CD4-positive, alpha-beta memory T cell (primary cell): ENCODE data around the gene MED9. TPM values are rescaled to one million over a fixed set of nuclear protein-coding genes. Genes with fewer than 3 reads are reported as not detected.
"Not testable (repeated sequence)": the region's sequence is repeated elsewhere in the genome, so short reads cannot be mapped to it uniquely, and the experiment has no call there.

Source experiments
- CTCF ChIA-PET: fragments of 350-600 bp; sonication (Branson Sonifier 250); formaldehyde crosslinking; loops from one replicate; lab custom pipeline; 2021; ENCODE audit warnings: inconsistent platforms; ENCODE audit not compliant: partially characterized antibody; lab: Charles Lee
- POLR2A ChIA-PET: fragments of 350-600 bp; sonication (Branson Sonifier 250); formaldehyde crosslinking; loops from one replicate; lab custom pipeline; 2021; ENCODE audit not compliant: partially characterized antibody; lab: Charles Lee
- DNase-seq, 5 donors: peaks; one replicate each; pipeline versions ENCODE4 v3.0.0 to v3.0.0-alpha.2; 2020 to 2022; ENCODE audit warnings: mixed read lengths in 1 of 5
- H3K27ac ChIP-seq: one replicate; pipeline ENCODE4 v1.7.0; 2013; ENCODE audit warnings: low read depth, low read length
- H3K27me3 ChIP-seq: 2 replicates; pipeline ENCODE4 v1.7.0; 2013; ENCODE audit warnings: mild to moderate bottlenecking, low read length, moderate library complexity; ENCODE audit not compliant: insufficient read depth
- H3K36me3 ChIP-seq: 2 replicates; pipeline ENCODE4 v1.7.0; 2013; ENCODE audit warnings: mild to moderate bottlenecking, low read length, moderate library complexity; ENCODE audit not compliant: insufficient read depth
- H3K4me1 ChIP-seq: 2 replicates; pipeline ENCODE4 v1.7.0; 2013; ENCODE audit warnings: mild to moderate bottlenecking, low read length, moderate library complexity; ENCODE audit not compliant: insufficient read depth
- H3K4me3 ChIP-seq, 2 donors: one replicate each; pipeline ENCODE4 v1.7.0; 2013; ENCODE audit warnings: low read length in 2 of 2, mild to moderate bottlenecking in 1 of 2
- H3K9me3 ChIP-seq, 2 donors: one replicate each; pipeline ENCODE4 v1.7.0; 2013; ENCODE audit warnings: low read length in 2 of 2, control low read depth in 1 of 2; ENCODE audit not compliant: control insufficient read depth in 1 of 2
- H3K27ac Mint-ChIP-seq, 7 donors: one replicate each; pipeline ENCODE4 v1.8.0; 2020 to 2021; ENCODE audit warnings: mixed read lengths in 7 of 7, mild to moderate bottlenecking in 6 of 7, inconsistent platforms in 3 of 7, moderate library complexity in 3 of 7
- H3K27me3 Mint-ChIP-seq, 2 donors: one replicate each; pipeline ENCODE4 v1.8.0; 2020 to 2021; ENCODE audit warnings: mixed read lengths in 2 of 2
- H3K36me3 Mint-ChIP-seq, 2 donors: one replicate each; pipeline ENCODE4 v1.8.0; 2020 to 2021; ENCODE audit warnings: mixed read lengths in 2 of 2, inconsistent platforms in 1 of 2, mild to moderate bottlenecking in 1 of 2
- H3K4me1 Mint-ChIP-seq, 4 donors: one replicate each; pipeline ENCODE4 v1.8.0; 2020 to 2021; ENCODE audit warnings: mixed read lengths in 4 of 4, mild to moderate bottlenecking in 1 of 4
- H3K4me3 Mint-ChIP-seq, 8 donors: one replicate each; pipeline ENCODE4 v1.8.0; 2020 to 2021; ENCODE audit warnings: mixed read lengths in 8 of 8, mild to moderate bottlenecking in 7 of 8, moderate library complexity in 6 of 8, inconsistent platforms in 3 of 8
- H3K9me3 Mint-ChIP-seq, 8 donors: one replicate each; pipeline ENCODE4 v1.8.0; 2020 to 2021; ENCODE audit warnings: mixed read lengths in 8 of 8, mild to moderate bottlenecking in 5 of 8, inconsistent platforms in 3 of 8, moderate library complexity in 1 of 8
- intact Hi-C: fragments of 100-400 bp; cut with micrococcal nuclease; formaldehyde crosslinking; loops from one replicate; pipeline ENCODE4 v1.15.1; 2023
- polyA plus RNA-seq, 2 donors: library from polyadenylated mRNA; unstranded; fragments of 300-500 nt; fragmentation: Illumina TruSeq; gene quantifications; one replicate each; pipeline ENCODE4 v1.2.3, GENCODE V29; 2021
- total RNA-seq, 2 experiments: library from RNA; stranded (reverse); gene quantifications; one replicate each; pipeline ENCODE4 v1.2.3, GENCODE V29; 2021

MED9 gene
- total and polyA plus RNA-seq, 4 experiments from 2014 or later = 9.3 to 18.9 (median 16.9) TPM

DNA sequence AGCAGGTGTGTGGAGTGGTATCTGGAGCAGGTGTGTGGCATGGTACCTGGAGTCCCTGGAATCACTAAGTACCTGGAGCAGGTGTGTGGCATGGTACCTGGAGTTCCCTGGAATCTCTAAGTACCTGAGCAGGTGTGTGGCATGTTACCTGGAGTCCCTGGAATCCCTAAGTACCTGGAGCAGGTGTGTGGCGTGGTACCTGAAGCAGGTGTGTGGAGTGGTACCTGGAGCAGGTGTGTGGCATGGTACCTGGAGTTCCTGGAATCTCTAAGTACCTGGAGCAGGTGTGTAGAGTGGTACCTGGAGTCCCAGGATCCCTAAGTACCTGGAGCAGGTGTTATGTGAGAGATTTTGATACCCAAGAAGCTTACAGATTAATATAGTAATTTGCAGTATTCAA is 22.1 kb upstream of the MED9 start:
- H3K4me3 Mint-ChIP-seq, H3K4me3 ChIP-seq, H3K27me3 ChIP-seq, DNase-seq, H3K36me3 Mint-ChIP-seq, POLR2A ChIA-PET, intact Hi-C loops, H3K36me3 ChIP-seq, H3K27me3 Mint-ChIP-seq, H3K4me1 Mint-ChIP-seq, H3K4me1 ChIP-seq, H3K9me3 Mint-ChIP-seq, H3K27ac ChIP-seq, CTCF ChIA-PET, H3K27ac Mint-ChIP-seq, H3K9me3 ChIP-seq: not testable (repeated sequence)

GRCh38 chr17:17455173-17455572 is 21.6 kb upstream of the MED9 start:
- H3K4me1 Mint-ChIP-seq = peaks cover 0 to 3% (median 1%) of the 10 kb centered on the region in 4 donors
- no peak overlapping the region for H3K27ac Mint-ChIP-seq
- POLR2A ChIA-PET = no interaction called here

DNA sequence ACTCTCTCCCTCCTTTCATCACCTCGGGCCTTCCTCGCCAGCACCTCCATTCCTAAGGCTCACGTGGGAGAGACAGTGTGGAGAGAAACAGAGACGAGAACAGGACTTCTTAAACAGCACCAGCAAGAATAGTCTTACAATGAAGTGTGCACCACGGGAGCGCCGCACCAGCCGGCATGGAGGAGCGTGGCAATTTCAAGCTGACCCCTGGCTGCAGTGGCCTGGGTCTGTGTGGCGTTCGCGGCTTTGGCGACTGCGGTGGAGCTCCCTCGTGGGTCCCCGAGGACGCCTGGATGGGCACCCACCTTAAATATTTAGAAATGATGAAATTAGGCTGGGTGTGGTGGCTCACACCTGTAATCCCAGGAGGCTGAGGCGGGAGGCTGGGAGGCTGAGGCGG is 20.5 kb upstream of the MED9 start:
- CTCF ChIA-PET = no interaction called here
- Histone ChIP-seq H3K36me3 (no peaks in the 10 kb centered on the region), H3K27me3 (no peaks in the 10 kb centered on the region), H3K4me1 (no peaks in the 10 kb centered on the region), H3K9me3 (no peaks in the 10 kb centered on the region), H3K4me3 (no peak overlapping the region), H3K27ac (no peak overlapping the region)
- peaks cover 0 to 5% (median 2%) of the 10 kb centered on the region in 8 donors for H3K9me3 Mint-ChIP-seq
- no peak for DNase-seq
- POLR2A ChIA-PET = no interaction called here
- peaks cover 1 to 5% of the 10 kb centered on the region in 2 donors for H3K27me3 Mint-ChIP-seq
- intact Hi-C loops = no loop called here
- peaks cover 0 to 4% (median 1%) of the 10 kb centered on the region in 4 donors for H3K4me1 Mint-ChIP-seq
- peaks cover 0 to 3% of the 10 kb centered on the region in 2 donors for H3K36me3 Mint-ChIP-seq
- no peak overlapping the region for H3K4me3 Mint-ChIP-seq
- H3K27ac Mint-ChIP-seq = no peak overlapping the region

More at GRCh38 chr17:17455173-17455572, 21.6 kb upstream of the MED9 start:
- CTCF ChIA-PET = no interaction called here
- Histone ChIP-seq H3K4me1 (no peaks in the 10 kb centered on the region), H3K27me3 (no peaks in the 10 kb centered on the region), H3K4me3 (no peak overlapping the region), H3K9me3 (no peaks in the 10 kb centered on the region), H3K36me3 (no peaks in the 10 kb centered on the region), H3K27ac (no peak overlapping the region)
- H3K36me3 Mint-ChIP-seq = peaks cover 0 to 2% of the 10 kb centered on the region in 2 donors
- H3K4me3 Mint-ChIP-seq = no peak overlapping the region
- H3K9me3 Mint-ChIP-seq = peaks cover 0 to 4% (median 2%) of the 10 kb centered on the region in 8 donors
- intact Hi-C loops = no loop called here
- peaks cover 1 to 5% of the 10 kb centered on the region in 2 donors for H3K27me3 Mint-ChIP-seq
- no peak for DNase-seq

DNA sequence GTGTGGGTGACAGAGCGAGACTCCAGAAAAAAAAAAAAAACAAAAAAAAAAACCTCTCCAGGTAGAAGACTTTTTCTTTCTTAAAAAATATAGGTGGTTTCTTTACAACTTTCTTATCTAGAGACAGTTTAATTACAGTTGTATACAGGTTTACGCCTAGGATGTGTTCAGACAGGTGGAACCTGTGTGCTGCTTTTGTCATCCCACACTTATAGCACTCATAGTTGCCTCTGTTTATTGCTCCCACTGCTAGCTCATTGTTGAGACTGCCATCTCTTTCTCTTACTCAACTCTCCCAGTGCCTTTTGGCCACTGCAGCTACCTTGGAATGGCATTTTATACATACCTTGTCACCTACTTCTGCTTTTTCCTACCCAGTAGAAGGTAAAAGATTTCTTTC is 19.1 kb upstream of the MED9 start:
- no peak overlapping the region for H3K4me3 Mint-ChIP-seq
- ChIA-PET CTCF (no interaction called here), POLR2A (no interaction called here)
- no peaks in the 10 kb centered on the region for H3K4me1 ChIP-seq
- no peak overlapping the region for H3K4me3 ChIP-seq
- H3K4me1 Mint-ChIP-seq = peaks cover 0 to 4% (median 1%) of the 10 kb centered on the region in 4 donors
- H3K27ac ChIP-seq = no peak overlapping the region
- no peaks in the 10 kb centered on the region for H3K9me3 ChIP-seq
- H3K36me3 ChIP-seq = no peaks in the 10 kb centered on the region
- H3K27ac Mint-ChIP-seq = no peak overlapping the region
- no peaks in the 10 kb centered on the region for H3K27me3 ChIP-seq
- DNase-seq = no peak
- H3K36me3 Mint-ChIP-seq = peaks cover 0 to 3% of the 10 kb centered on the region in 2 donors
- H3K27me3 Mint-ChIP-seq = peaks cover 0 to 4% of the 10 kb centered on the region in 2 donors
- peaks cover 0 to 5% (median 2%) of the 10 kb centered on the region in 8 donors for H3K9me3 Mint-ChIP-seq
- intact Hi-C loops = no loop called here

DNA sequence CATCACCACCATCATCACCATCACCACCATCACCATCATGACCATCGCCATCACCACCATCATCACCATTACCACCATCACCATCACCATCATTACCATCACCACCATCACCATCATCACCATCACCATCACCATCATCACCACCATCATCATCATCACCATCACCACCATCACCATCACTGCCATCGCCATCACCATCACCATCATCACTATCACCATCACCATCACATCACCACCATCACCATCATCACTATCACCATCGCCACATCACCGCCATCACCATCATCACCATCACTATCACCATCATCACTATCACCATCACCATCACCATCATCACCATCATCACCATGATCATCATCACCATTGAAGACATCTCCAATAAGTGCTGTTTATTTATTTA is 16.8 kb upstream of the MED9 start:
- Histone ChIP-seq H3K9me3 (no peaks in the 10 kb centered on the region), H3K27ac (no peak overlapping the region), H3K4me1 (no peaks in the 10 kb centered on the region), H3K27me3 (no peaks in the 10 kb centered on the region), H3K4me3 (no peak overlapping the region), H3K36me3 (no peaks in the 10 kb centered on the region)
- POLR2A ChIA-PET = no interaction called here
- H3K27ac Mint-ChIP-seq = no peak overlapping the region
- H3K4me3 Mint-ChIP-seq = no peak overlapping the region
- peaks cover 0 to 4% (median 1%) of the 10 kb centered on the region in 4 donors for H3K4me1 Mint-ChIP-seq
- DNase-seq = no peak
- H3K9me3 Mint-ChIP-seq = peaks cover 0 to 5% (median 2%) of the 10 kb centered on the region in 8 donors
- intact Hi-C loops = no loop called here
- H3K27me3 Mint-ChIP-seq = peaks cover 10 to 13% of the 10 kb centered on the region in 2 donors
- H3K36me3 Mint-ChIP-seq = peaks cover 0 to 3% of the 10 kb centered on the region in 2 donors
- CTCF ChIA-PET = no interaction called here

DNA sequence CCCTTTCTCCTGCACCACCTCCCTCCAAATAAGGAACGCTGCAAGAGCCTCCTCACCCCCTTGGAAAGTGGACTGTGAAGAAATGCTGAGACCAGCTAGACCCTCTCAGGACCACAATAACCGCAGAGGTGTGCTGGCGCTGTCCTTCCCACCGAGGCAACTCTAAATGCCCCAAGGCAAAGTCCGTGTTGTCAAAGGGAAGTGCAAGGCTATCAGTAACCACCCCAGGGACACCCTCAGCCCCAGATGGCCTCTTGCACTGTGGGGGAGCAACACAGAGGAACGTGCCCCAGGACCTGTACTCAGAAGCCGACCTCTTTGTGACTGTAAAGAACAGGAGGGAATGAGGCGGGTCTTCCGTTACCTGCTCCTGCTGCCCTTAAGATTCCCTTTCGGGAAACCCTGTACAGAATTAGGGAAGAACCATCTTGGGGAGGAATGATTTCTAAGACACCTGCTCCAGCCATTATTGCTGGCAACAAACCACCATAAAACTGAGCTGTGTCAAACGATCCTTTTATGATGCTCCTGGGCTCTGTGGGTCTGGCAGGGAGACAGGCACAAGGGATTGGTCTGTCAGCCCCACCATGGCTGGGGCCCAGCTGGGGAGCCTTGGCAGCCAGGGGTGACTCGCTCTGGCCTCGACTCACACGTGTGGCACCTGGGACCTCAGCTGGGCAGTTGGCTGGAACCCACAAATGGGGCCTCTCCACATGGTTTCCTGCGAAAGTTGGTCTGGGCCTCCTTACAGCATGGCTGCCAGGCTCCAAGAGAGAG is 14.6 kb upstream of the MED9 start:
- Histone ChIP-seq H3K4me3 (no peak overlapping the region), H3K27ac (no peak overlapping the region), H3K4me1 (no peaks in the 10 kb centered on the region), H3K9me3 (no peaks in the 10 kb centered on the region), H3K27me3 (no peaks in the 10 kb centered on the region), H3K36me3 (no peaks in the 10 kb centered on the region)
- Mint-ChIP-seq H3K27ac (no peak overlapping the region), H3K27me3 (peaks cover 15 to 20% of the 10 kb centered on the region in 2 donors), H3K36me3 (peaks cover 0 to 3% of the 10 kb centered on the region in 2 donors), H3K9me3 (peaks cover 0 to 5% (median 2%) of the 10 kb centered on the region in 8 donors), H3K4me3 (no peak overlapping the region), H3K4me1 (peaks cover 0 to 4% (median 1%) of the 10 kb centered on the region in 4 donors)
- POLR2A ChIA-PET = no interaction called here
- no peak for DNase-seq
- CTCF ChIA-PET = no interaction called here
- intact Hi-C loops = no loop called here

DNA sequence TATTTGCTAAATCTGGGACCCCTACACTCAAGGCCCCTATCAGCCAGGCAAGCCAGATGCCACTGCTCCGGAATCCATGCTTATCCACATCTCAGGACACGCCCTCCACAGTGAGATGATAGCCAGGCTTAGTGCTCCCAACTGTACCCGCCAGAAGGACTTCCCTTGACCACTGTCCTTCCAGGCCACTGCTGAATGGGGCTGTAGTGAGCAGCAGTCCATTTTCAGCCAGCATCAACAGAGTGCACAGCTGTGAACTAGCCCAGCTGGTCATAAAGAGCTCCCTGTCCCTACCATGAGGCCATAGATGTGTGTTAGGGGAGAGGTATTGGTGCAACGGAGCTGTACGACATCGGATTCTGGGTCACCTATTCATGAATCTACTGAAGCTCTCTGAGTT is 13.0 kb upstream of the MED9 start:
- no peak overlapping the region for H3K4me3 ChIP-seq
- no peak overlapping the region for H3K27ac ChIP-seq
- peaks cover 0 to 4% (median 1%) of the 10 kb centered on the region in 4 donors for H3K4me1 Mint-ChIP-seq
- H3K27me3 Mint-ChIP-seq = peaks cover 15 to 22% of the 10 kb centered on the region in 2 donors
- H3K4me3 Mint-ChIP-seq = no peak overlapping the region
- ChIA-PET POLR2A (no interaction called here), CTCF (no interaction called here)
- no peaks in the 10 kb centered on the region for H3K9me3 ChIP-seq
- no peak for DNase-seq
- peaks cover 0 to 3% of the 10 kb centered on the region in 2 donors for H3K36me3 Mint-ChIP-seq
- H3K27ac Mint-ChIP-seq = no peak overlapping the region
- peaks cover 0 to 5% (median 2%) of the 10 kb centered on the region in 8 donors for H3K9me3 Mint-ChIP-seq
- H3K27me3 ChIP-seq = no peaks in the 10 kb centered on the region
- intact Hi-C loops = no loop called here
- no peaks in the 10 kb centered on the region for H3K4me1 ChIP-seq
- no peaks in the 10 kb centered on the region for H3K36me3 ChIP-seq
